ENCODE data around the gene MRPL47. TPM values are rescaled to one million over a fixed set of nuclear protein-coding genes. Genes with fewer than 3 reads are reported as not detected.

The MRPL47 gene
- polyA plus RNA-seq, 4 donors = 47.9 to 74.3 (median 60.5) TPM

GRCh38 chr3:179599531-179599930 is 4.9 kb downstream of the MRPL47 start:
- no peak for DNase-seq (ENCODE audit: low read depth in 4 of 4, low spot score in 3 of 4)

- DNase-seq (ENCODE audit: low read depth in 4 of 4, low spot score in 3 of 4) = no peak
These were observed 13.1 kb downstream of the MRPL47 start for GRCh38 chr3:179591313-179591712.

- DNase-seq (ENCODE audit: low read depth in 4 of 4, low spot score in 3 of 4) = no peak
These were observed 13.8 kb downstream of the MRPL47 start for GRCh38 chr3:179590669-179591068.

GRCh38 chr3:179589143-179589542 is 15.3 kb downstream of the MRPL47 start:
- no peak for DNase-seq (ENCODE audit: low read depth in 4 of 4, low spot score in 3 of 4)

- no peak for DNase-seq (ENCODE audit: low read depth in 4 of 4, low spot score in 3 of 4)
These were observed 23.4 kb downstream of the MRPL47 start for GRCh38 chr3:179580992-179581391.

GRCh38 chr3:179565496-179565895 is 38.9 kb downstream of the MRPL47 start:
- no peak for DNase-seq (ENCODE audit: low read depth in 4 of 4, low spot score in 3 of 4)

GRCh38 chr3:179563271-179563783 is 41.1 kb downstream of the MRPL47 start:
- peak in 2 of 4 donors; percentile 30 to 36 for DNase-seq (ENCODE audit: low read depth in 4 of 4, low spot score in 3 of 4)

- DNase-seq (ENCODE audit: low read depth in 4 of 4, low spot score in 3 of 4) = peak; percentile 98 to 99 (median 98)
These were observed 41.7 kb downstream of the MRPL47 start, which contains the start of gene ACTL6A for GRCh38 chr3:179562591-179563270. TSS of gene ACTL6A (plus strand) at chr3:179562926. CDS start at chr3:179563093, 167 bp downstream.

- no peak for DNase-seq (ENCODE audit: low read depth in 4 of 4, low spot score in 3 of 4)
These were observed 43.6 kb downstream of the MRPL47 start for GRCh38 chr3:179560791-179561190.

GRCh38 chr3:179558742-179559364 is 45.6 kb downstream of the MRPL47 start:
- peak in 2 of 4 donors; percentile 42 for DNase-seq (ENCODE audit: low read depth in 4 of 4, low spot score in 3 of 4)

- peak in 1 of 4 donors; percentile 2 for DNase-seq (ENCODE audit: low read depth in 4 of 4, low spot score in 3 of 4)
These were observed 52.9 kb downstream of the MRPL47 start for GRCh38 chr3:179551349-179552105.

- no peak for DNase-seq (ENCODE audit: low read depth in 4 of 4, low spot score in 3 of 4)
These were observed 57.6 kb downstream of the MRPL47 start for GRCh38 chr3:179546814-179547241.

GRCh38 chr3:179544981-179545645 is 59.3 kb downstream of the MRPL47 start:
- DNase-seq (ENCODE audit: low read depth in 4 of 4, low spot score in 3 of 4) = no peak

- no peak for DNase-seq (ENCODE audit: low read depth in 4 of 4, low spot score in 3 of 4)
These were observed 62.1 kb downstream of the MRPL47 start for GRCh38 chr3:179542375-179542774.

- no peak for DNase-seq (ENCODE audit: low read depth in 4 of 4, low spot score in 3 of 4)
These were observed 62.8 kb downstream of the MRPL47 start for GRCh38 chr3:179541596-179541995.

GRCh38 chr3:179541094-179541493 is 63.3 kb downstream of the MRPL47 start:
- no peak for DNase-seq (ENCODE audit: low read depth in 4 of 4, low spot score in 3 of 4)

Other genes with a start within 250 kb of the MRPL47 start
- gene GNB4, start 153.2 kb downstream of the MRPL47 start, polyA plus RNA-seq (ENCODE audit: insufficient read length in 4 of 4) = 10 to 100 TPM; 24.5 to 44.9 (median 33.6) TPM
- 100 to 1,000 TPM in 2 of 4 donors, 10 to 100 TPM in 2; 74.9 to 121 (median 100) TPM for gene ACTL6A, start 41.7 kb downstream of the MRPL47 start, polyA plus RNA-seq (ENCODE audit: insufficient read length in 4 of 4)
- gene NDUFB5, start 156 bp upstream of the MRPL47 start, polyA plus RNA-seq (ENCODE audit: insufficient read length in 4 of 4) = 100 to 1,000 TPM; 116 to 246 (median 188) TPM
- gene USP13, start 48.4 kb upstream of the MRPL47 start, polyA plus RNA-seq (ENCODE audit: insufficient read length in 4 of 4) = 10 to 100 TPM; 12.1 to 16.7 (median 14.8) TPM

Measured in left renal pelvis (tissue), 4 donors.